Epidermal melanocyte (primary cell): Measurements from ENCODE around the gene RNF138.
"Not testable (repeated sequence)": the region's sequence is repeated elsewhere in the genome, so short reads cannot be mapped to it uniquely, and the experiment has no call there.

Experiments
- DNase-seq: peaks from one replicate; pipeline ENCODE4 v3.0.0; 2011; ENCODE audit warnings: low spot score; ENCODE audit not compliant: insufficient read length

RNF138 gene, protein sequence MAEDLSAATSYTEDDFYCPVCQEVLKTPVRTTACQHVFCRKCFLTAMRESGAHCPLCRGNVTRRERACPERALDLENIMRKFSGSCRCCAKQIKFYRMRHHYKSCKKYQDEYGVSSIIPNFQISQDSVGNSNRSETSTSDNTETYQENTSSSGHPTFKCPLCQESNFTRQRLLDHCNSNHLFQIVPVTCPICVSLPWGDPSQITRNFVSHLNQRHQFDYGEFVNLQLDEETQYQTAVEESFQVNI

GRCh38 chr18:32091724-32092421 is at the start of gene RNF138:
Gene RNF138, plus strand, starts transcription at chr18:32091874. Its CDS starts 903 bp downstream, at chr18:32092777.
- DNase-seq, result peak; percentile 54

- no peak for DNase-seq
Measured at GRCh38 chr18:32042337-32042736, 49.3 kb upstream of the RNF138 start.

- no peak for DNase-seq
Measured at GRCh38 chr18:32048507-32049091, 43.1 kb upstream of the RNF138 start.

DNA sequence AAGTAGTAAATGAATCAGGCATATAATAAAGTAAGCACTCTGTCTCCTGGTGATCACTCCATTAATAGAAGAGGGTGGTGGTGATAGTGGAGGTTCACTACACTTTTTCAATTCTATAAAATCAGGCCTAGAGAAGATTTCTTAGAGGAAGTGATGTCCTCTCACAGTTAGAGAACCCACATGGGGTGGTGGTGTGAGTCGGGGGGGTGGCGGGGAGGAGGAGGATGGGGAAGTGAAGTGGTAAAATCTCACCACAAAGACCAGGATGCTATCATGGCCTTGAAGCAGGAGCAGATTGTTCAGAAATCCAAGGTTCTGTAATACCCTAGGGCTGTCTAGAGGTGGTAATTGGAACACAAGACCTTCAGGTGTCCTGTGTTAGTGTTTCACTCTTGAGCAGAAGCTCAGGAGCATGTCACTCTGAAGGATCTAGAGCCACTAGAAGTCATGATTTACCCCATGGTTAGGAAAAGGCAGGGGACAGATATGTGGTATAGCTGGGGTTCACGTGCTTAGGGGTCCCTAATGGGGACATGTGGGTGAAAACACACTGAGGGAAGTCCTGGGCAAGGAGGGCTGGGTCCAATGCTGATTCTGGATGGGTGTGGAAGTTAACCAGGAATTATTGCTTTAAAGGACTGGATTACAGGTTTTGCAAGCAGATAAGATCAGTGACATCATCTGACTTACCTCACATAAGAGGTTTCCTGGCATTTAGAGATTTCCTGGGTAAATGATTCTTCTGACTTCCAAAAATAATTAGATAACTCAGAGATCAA is 42.1 kb upstream of the RNF138 start:
- DNase-seq, result no peak

GRCh38 chr18:32056613-32057358 is 34.9 kb upstream of the RNF138 start:
- no peak for DNase-seq

GRCh38 chr18:32057624-32058165 is 34.0 kb upstream of the RNF138 start:
- DNase-seq, result no peak

DNA sequence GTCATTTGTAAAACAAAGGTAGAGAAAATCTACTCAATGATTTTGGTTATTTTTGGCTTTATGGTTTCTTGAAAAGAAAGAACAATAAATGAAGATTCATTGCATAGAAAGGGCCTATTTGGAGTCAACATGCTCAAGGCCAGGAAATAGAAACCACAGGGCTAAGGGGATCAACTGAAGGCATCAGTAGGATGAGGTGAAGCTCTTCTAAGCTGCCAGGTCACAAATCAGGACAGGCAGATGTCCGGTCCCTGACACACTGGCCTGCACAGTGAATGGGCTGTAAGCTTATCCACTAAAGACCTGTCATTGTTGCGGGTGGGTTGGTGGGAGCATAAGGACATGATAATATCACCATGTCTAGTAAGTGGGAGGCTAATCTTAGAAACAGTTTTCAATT is 31.6 kb upstream of the RNF138 start:
- no peak for DNase-seq

GRCh38 chr18:32067375-32068167 is 24.1 kb upstream of the RNF138 start:
- DNase-seq, result no peak

- DNase-seq, result no peak
Measured at GRCh38 chr18:32072321-32072720, 19.4 kb upstream of the RNF138 start.

GRCh38 chr18:32074206-32074605 is 17.5 kb upstream of the RNF138 start:
- no peak for DNase-seq

- no peak for DNase-seq
Measured at GRCh38 chr18:32078845-32079244, 12.8 kb upstream of the RNF138 start.

DNA sequence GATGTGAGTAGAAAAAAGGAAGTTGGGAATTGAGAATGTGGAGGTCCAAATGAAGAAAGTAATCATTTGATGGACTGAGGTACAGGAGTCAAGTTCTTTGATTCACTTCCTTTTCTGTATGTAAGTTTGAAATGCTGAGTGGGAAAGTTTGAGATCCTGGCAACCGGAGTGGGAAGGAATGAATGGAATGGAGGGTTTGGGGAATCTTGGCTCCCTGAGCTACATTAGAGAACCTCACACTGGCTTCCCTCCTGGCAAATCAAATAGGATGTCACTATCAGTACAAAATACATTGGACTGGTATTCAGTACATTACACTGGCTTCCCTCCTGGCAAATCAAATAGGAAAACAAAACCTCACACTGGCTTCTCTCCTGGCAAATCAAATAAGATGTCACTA is 9.8 kb upstream of the RNF138 start:
- no peak for DNase-seq

DNA sequence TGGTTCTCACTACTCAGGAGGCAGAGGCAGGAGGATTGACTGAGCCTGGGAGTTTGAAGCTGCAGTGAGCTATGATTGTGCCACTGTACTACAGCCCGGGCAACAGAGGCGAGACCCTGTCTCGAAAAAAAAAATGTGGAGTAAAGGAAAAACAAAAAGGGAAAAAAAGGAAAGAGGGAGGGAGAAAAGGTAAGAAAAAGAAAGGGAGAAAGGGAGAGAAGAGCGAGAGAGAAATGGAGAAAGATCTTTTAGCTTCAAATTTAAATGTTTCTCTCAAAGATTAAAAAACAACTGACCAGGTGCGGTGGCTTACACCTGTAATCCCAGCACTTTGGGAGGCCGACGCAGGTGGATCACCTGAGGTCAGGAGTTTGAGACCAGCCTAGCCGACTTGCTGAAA is 7.9 kb upstream of the RNF138 start:
- DNase-seq, result no peak

GRCh38 chr18:32086881-32087280 is 4.8 kb upstream of the RNF138 start:
- DNase-seq, result no peak

- not testable (repeated sequence) for DNase-seq
Measured at GRCh38 chr18:32090831-32091230, 843 bp upstream of the RNF138 start.

- no peak for DNase-seq
Measured at GRCh38 chr18:32091325-32091723, 350 bp upstream of the RNF138 start.

DNA sequence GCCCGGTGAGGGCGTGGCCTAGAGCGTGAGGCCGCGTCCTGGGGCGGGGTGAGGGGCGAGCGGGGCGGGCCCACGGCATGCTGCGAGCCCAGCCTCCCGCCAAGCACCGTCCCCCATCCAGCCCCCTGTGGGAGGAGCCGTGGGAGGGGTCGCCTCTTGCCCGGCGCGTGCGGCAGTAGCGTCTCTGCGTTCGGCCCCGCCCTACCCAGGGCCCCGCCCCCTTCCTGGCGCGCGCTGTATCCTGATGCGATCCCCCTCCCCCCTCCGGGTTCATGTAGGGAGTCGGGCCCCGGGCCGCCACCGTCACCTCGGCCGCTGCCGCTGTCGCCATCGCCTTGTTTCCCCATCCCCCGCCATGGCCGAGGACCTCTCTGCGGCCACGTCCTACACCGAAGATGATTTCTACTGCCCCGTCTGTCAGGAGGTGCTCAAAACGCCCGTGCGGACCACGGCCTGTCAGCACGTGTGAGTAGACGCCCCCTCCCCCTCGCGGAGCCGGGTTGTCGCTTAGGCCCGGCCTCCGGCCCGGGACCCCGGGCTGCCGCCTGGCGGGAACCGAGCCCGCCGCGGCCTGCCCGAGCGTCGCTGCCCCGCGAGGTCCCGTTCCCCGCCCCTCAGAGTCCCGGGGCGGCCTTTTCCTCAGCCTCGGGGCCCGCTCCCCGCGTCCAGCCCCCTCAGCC is 888 bp downstream of the RNF138 start:
- DNase-seq, result peak; percentile 90

- DNase-seq, result peak; percentile 50
Measured at GRCh38 chr18:32093102-32093511, 1.4 kb downstream of the RNF138 start.

DNA sequence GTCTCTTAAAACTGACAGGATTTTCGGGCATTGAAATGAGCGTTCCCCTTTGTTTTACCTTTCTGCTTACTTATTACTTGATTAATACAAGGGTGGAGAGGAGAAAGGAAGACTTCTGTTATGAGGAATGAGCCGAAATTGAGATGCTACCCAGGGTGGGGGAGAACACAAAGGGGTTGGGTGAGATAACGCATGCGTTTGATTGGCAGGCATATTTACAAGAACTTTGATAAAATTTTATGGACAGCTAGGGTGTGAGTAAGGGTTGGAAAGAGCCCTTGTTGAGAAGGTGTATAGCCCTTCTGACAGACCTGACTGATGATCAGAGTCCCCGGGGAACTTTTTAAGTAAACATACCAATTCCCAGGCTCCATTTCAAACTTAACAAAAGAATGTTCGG is 1.8 kb downstream of the RNF138 start:
- no peak for DNase-seq
